Measurements from ENCODE around the gene NR2C1. TPM values are rescaled to one million over a fixed set of nuclear protein-coding genes. Genes with fewer than 3 reads are reported as not detected.

Gene NR2C1
- total RNA-seq, 1 donor: 26.8 TPM

- no peak overlapping the region for H3K4me3 ChIP-seq (ENCODE audit: low read depth, low read length)
- DNase-seq (ENCODE audit: low read depth): no peak
- no peak for TF ChIP-seq CTCF (IDR thresholded peaks at IDR 0.05; ENCODE audit: insufficient read depth, low read depth, low read length)
Observed at GRCh38 chr12:95066091-95066855, 7.1 kb downstream of the NR2C1 start.

- no peak for DNase-seq (ENCODE audit: low read depth)
- TF ChIP-seq CTCF (IDR thresholded peaks at IDR 0.05; ENCODE audit: insufficient read depth, low read depth, low read length): no peak
- H3K4me3 ChIP-seq (ENCODE audit: low read depth, low read length): no peak overlapping the region
Observed at GRCh38 chr12:95060951-95061350, 12.5 kb downstream of the NR2C1 start.

DNA sequence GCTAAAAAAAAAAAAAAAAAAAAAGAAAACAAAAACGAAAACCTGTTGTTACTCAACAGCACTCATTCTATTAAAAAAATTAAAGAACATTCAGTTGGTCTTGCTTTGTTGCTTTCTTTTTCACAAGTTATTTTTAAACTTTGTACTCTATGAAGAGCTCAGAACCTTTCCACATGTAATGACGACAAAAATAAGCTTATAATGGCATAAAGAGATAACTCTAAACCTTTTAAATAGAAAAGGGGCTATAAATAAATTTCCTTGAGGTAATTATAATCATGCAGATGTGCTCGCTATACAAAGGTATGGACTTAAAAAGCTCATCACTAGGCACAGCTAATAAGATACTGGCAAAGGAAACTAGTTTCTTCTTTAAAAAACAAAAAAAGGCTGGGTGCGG lies 13.4 kb downstream of the NR2C1 start:
- DNase-seq (ENCODE audit: low read depth): no peak
- H3K4me3 ChIP-seq (ENCODE audit: low read depth, low read length): no peak overlapping the region
- TF ChIP-seq CTCF (IDR thresholded peaks at IDR 0.05; ENCODE audit: insufficient read depth, low read depth, low read length): no peak

GRCh38 chr12:95057424-95057823 lies 16.0 kb downstream of the NR2C1 start:
- DNase-seq (ENCODE audit: low read depth): no peak
- TF ChIP-seq CTCF (IDR thresholded peaks at IDR 0.05; ENCODE audit: insufficient read depth, low read depth, low read length): no peak

DNA sequence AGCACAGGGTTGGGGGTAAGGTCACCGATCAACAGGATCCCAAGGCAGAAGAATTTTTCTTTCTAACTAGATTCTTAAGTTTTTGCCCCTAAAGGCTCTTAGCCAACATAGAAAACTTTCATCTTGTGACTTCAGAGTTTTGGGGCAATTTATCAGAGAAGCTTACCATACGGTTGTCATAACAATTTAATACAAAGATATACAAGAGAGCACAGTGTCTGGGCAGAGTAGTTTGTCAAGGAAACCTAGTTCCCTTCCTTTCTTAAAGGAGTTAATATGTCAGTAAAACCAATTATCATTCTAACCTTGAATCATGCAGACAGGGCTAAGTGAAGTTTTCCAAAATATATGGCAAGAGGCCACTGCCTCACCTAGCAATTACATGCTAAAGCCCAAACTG lies 18.4 kb downstream of the NR2C1 start:
- no peak overlapping the region for H3K4me3 ChIP-seq (ENCODE audit: low read depth, low read length)
- DNase-seq (ENCODE audit: low read depth): peak; percentile 12
- no peak for TF ChIP-seq CTCF (IDR thresholded peaks at IDR 0.05; ENCODE audit: insufficient read depth, low read depth, low read length)

More at GRCh38 chr12:95057424-95057823, 16.0 kb downstream of the NR2C1 start:
- no peak overlapping the region for H3K4me3 ChIP-seq (ENCODE audit: low read depth, low read length)

DNA sequence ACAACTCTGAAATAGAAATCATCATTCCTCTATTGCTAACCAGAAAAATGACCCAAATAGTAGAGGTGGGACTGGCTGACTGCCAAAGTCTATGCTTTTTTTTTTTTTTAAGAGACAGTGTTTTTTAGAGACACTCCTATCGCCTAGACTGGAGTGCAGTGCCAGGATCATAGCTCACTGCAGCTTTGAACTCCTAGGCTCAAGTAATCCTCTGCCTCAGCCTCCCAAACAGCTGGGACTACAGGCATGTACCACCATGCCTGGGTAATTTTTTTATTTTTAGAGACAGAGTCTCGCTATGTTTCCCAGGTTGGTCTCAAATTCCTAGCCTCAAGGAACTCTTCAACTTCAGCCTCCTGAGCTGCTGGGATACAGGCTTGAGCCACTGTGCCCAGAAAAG lies 19.2 kb downstream of the NR2C1 start:
- TF ChIP-seq CTCF (IDR thresholded peaks at IDR 0.05; ENCODE audit: insufficient read depth, low read depth, low read length): no peak
- no peak overlapping the region for H3K4me3 ChIP-seq (ENCODE audit: low read depth, low read length)
- no peak for DNase-seq (ENCODE audit: low read depth)

- H3K4me3 ChIP-seq (ENCODE audit: low read depth, low read length): no peak overlapping the region
- TF ChIP-seq CTCF (IDR thresholded peaks at IDR 0.05; ENCODE audit: insufficient read depth, low read depth, low read length): no peak
- DNase-seq (ENCODE audit: low read depth): no peak
Observed at GRCh38 chr12:95051241-95051640, 22.2 kb downstream of the NR2C1 start.
